GM18909 (cell line): Measurements from ENCODE around the gene TRMT10B.
"Not testable (repeated sequence)": the region's sequence is repeated elsewhere in the genome, so short reads cannot be mapped to it uniquely, and the experiment has no call there.

Source experiments
- ATAC-seq: cut with Tn5 transposase; IDR thresholded peaks from one replicate; pipeline ENCODE4 v1.9.1; 2021; ENCODE audit warnings: mild to moderate bottlenecking; ENCODE audit not compliant: unreplicated experiment, poor library complexity

The TRMT10B gene

DNA sequence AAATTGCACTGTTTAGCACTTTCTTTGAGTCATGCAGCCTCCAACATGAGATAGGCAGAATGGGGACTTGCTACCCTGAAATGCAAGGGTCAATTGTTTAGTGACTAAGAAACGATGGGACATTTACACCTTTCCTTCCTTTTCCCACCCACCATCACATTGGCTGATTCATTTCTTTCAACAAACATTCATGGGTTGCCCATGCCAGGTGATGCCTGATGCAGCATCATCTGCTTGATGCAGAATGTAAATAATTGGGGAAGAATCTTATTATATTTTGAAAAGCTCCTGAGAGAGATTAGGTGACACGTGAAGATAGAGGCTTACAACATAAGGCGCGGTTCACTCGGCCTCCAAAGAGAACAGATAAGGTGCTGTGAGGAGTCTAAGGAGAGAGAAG is 4.5 kb upstream of the TRMT10B start:
- no peak for ATAC-seq

GRCh38 chr9:37751186-37751585 is 2.4 kb upstream of the TRMT10B start:
- ATAC-seq: no peak

- not testable (repeated sequence) for ATAC-seq
Observed at GRCh38 chr9:37751704-37752103, 1.9 kb upstream of the TRMT10B start.

DNA sequence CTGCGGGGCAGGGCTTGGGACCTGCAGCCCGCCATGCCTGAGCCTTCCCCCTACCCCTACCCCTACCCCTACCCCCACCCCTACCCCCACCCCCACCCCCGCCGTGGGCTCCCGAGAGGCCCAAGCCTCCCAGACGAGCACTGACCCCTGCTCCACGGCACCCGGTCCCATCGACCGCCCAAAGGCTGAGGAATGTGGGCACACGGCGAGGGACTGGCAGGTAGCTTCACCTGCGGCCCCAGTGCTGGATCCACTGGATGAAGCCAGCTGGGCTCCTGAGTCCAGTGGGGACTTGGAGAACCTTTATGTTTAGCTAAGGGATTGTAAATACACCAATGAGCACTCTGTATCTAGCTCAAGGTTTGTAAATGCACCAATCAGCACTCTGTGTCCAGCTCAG is 1.5 kb upstream of the TRMT10B start:
- not testable (repeated sequence) for ATAC-seq

DNA sequence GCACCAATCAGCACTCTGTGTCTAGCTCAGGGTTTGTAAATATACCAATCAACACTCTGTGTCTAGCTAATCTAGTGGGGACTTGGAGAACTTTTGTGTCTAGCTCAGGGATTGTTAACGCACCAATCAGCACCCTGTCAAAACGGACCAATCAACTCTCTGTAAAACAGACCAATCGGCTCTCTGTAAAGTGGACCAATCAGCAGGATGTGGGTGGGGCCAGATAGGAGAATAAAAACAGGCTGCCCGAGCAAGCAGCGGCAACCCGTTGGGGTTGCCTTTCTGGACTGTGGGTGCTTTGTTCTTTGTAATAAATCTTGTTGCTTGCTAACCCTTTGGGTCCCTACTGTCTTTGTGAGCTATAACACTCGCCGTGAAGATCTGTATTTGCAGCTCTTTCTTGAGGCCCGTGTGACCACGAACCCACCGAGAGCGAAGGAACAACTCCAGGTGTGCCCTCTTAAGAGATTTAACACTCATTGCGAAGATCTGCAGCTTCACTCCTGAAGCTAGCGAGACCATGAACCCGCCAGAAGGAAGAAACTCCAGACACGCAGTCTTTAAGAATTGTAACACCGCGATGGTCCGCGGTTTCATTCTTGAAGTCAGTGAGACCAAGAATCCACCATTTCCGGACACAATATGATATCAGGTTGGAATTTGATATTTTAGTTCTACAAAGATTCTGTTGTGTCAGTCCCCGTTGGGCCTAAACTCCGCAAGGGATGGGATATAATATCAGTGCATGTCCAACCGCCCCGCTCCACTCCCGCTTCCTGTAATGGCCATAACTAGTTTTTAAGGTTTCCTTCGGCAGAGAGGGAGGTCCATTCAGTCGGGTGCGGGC is 740 bp upstream of the TRMT10B start:
- no peak for ATAC-seq

- ATAC-seq: no peak
Observed at GRCh38 chr9:37758747-37759146, 5.1 kb downstream of the TRMT10B start.

DNA sequence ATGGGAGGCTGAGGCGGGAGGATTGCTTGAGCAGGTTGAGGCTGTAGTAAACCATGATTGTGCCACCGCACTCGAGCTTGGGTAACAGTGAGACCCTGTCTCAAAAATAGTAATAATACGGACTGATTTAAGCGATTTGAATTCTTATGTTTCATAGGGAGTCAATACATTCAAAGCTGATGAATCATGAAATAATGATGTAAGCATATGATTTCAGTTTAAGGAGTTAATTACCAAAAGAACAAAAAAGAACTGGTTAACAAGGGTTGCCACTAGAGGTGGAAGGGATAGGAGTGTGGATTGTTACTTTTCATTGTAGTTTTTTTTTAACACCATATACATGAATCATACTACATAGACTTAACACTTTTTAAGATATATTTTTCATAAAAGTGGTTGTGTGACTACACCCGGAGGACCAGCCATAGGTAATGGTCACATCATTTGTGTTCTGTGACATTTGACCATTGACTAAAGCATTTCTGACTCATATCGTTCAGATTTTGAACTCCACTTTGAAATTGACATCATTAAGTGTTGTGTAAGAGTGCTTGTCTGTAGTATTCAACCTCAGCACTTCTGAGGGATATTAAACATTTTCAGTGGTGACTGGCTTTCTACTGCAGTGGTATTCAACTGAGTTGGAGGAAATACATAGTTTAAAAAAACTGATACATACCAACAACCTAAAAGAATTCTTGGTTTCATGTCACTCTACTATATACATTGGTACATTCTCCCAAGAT is 7.0 kb downstream of the TRMT10B start:
- no peak for ATAC-seq

DNA sequence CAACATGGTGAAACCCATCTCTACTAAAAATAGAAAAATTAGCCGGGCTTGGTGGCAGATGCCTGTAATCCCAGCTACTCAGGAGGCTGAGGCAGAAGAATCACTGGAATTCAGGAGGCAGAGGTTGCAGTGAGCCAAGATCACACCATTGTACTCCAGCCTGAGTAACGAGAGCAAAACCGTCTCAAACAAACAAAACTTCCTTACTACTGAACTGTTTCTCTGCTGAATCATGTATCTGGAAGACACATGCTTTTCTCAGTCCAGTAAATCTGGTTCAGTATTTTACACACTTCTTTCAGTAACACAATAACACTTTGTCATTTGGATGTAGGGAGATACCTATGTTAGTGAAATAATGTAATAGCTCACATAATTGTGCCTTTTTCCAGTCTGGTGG is 7.9 kb downstream of the TRMT10B start:
- ATAC-seq: no peak

GRCh38 chr9:37765263-37765662 is 11.7 kb downstream of the TRMT10B start:
- ATAC-seq: not testable (repeated sequence)

- no peak for ATAC-seq
Observed at GRCh38 chr9:37769306-37769705, 15.7 kb downstream of the TRMT10B start.

DNA sequence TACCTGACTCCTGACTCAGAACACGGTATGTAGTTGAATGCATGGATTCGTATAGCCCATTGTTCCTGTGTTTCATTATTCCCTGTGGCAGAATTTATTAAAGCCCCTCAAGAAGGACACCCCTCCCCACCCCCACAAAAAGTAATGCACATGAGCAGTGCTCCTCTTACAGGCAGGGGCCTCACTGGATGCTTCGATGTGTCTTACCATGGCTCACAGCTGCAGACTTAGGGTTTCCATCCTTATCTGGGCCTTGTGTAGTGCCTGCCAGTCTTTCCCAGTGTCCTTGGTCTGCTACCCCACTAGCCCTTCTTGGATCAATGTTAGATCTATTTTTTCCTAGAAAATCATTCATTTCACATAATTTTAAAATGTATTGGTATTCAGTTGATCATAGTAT is 16.4 kb downstream of the TRMT10B start:
- no peak for ATAC-seq

GRCh38 chr9:37775216-37775919 is 21.8 kb downstream of the TRMT10B start:
- ATAC-seq: no peak

GRCh38 chr9:37776328-37776727 is 22.7 kb downstream of the TRMT10B start:
- ATAC-seq: no peak

- ATAC-seq: no peak
Observed at GRCh38 chr9:37778534-37778933, 24.9 kb downstream of the TRMT10B start.

- no peak for ATAC-seq
Observed at GRCh38 chr9:37784291-37784615, 30.6 kb downstream of the TRMT10B start.

GRCh38 chr9:37784616-37785483 is 31.2 kb downstream of the TRMT10B start, which contains the start of gene EXOSC3:
Gene EXOSC3, minus strand, starts transcription at chr9:37785064. Its CDS starts 20 bp downstream, at chr9:37785044.
- ATAC-seq: peak; percentile 96

DNA sequence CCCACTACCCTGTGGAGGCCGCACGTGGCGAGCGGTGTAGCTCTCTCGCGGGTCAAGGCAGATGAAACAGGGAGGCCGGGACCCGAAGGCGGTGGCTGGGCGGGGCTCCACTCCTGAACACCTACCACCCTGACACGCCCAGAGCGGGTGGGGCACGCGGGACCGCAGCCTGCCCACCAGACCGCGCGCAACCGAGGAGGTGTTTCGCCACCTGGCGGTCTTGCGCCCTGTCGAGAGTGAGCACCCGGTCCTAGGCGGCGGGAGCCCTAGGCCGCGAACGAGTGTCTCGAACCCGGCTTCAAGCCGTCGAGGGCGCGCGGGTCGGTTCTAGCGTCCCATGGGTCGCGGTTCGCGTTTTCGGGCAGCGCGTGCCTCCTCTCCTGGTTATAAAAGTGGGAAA is 33.5 kb downstream of the TRMT10B start:
- no peak for ATAC-seq

DNA sequence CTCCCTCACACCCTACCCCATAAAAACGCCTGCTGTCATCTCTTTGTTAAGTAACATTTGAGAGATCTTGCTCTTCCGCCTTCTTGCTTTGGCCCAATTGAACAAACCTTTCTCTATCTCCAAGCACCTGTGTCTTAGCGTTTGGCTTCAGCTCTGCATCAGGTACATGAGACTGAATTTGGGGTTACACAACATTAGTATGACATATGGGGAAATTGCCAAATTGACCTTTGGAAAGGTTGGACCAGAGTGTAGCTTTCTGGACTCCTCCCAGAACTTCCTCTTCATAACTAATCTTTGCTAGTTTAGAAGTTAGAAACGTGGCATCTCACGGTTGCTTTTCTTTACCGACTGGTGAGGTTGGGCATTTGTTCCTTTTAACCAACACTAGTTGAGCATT is 34.7 kb downstream of the TRMT10B start:
- no peak for ATAC-seq

DNA sequence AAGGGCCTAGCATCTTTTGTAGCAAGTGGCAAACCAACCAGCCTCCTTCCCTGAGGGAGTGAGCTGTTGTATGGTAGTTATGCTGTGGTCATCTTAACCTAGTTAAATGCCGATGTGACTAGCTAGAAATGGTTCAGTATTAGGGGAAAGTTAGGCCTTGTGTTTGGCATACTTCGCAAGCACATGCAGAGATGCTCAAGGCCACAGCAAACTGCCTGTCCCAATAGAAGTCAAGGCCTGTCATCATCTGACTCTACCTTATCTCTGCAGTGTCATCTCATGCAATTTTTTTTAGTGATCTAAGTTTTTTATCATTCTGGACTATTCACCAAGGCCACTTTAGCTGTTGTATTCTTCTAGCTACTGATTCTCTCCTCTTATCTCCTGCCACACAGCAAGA is 36.5 kb downstream of the TRMT10B start:
- ATAC-seq: no peak

- no peak for ATAC-seq
Observed at GRCh38 chr9:37792122-37792521, 38.5 kb downstream of the TRMT10B start.
